Body of pancreas (tissue), 4 donors: ENCODE measurements around the gene FAS. TPM values are rescaled to one million over a fixed set of nuclear protein-coding genes. Genes with fewer than 3 reads are reported as not detected.

ENCODE experiments used
- ATAC-seq: fragments of 150-250 bp; one replicate; pipeline ENCODE4 v1.9.1; 2016
- DNase-seq, 4 donors: peaks; one replicate each; pipeline ENCODE4 v3.0.0-alpha.2; 2019
- H3K27ac ChIP-seq, 4 donors: fragments of 200-600 bp; sonication (generic); 1 replicate in 3 of 4; 2 replicates in 1 of 4; pipeline versions ENCODE4 v1.5.1 to v1.6.1; 2016 to 2019; ENCODE audit warnings: mild to moderate bottlenecking in 1 of 4, mixed read lengths in 1 of 4, moderate library complexity in 1 of 4
- H3K27me3 ChIP-seq, 2 donors: fragments of 200-600 bp; sonication (generic); one replicate each; pipeline ENCODE4 v1.6.0; 2016; ENCODE audit warnings: mild to moderate bottlenecking in 1 of 2
- H3K36me3 ChIP-seq, 2 donors: fragments of 200-600 bp; sonication (generic); replicated peaks in 1 of 2; 2 replicates each; pipeline ENCODE4 v1.5.1; 2016; ENCODE audit warnings: low read depth in 2 of 2; ENCODE audit not compliant: insufficient read depth in 1 of 2
- H3K4me1 ChIP-seq: fragments of 200-600 bp; sonication (generic); one replicate; pipeline ENCODE4 v1.6.0; 2016
- H3K4me3 ChIP-seq, 2 donors: fragments of 200-600 bp; sonication (generic); 1 replicate in 1 of 2; 2 replicates in 1 of 2; pipeline ENCODE4 v1.5.1; 2016 to 2019
- H3K9me3 ChIP-seq, 3 donors: fragments of 200-600 bp; sonication (generic); 1 replicate in 2 of 3; 2 replicates in 1 of 3; pipeline ENCODE4 v1.5.1; 2016
- CTCF ChIP-seq, 7 experiments: fragments of 450-650 bp in 4 of 7; fragments of 200-600 bp in 3 of 7; sonication (generic) in 3 of 7; IDR thresholded peaks; one replicate each; pipeline ENCODE4 v1.5.1; 2016 to 2019; ENCODE audit warnings: antibody characterized with exemption in 7 of 7
- POLR2A ChIP-seq, 3 donors: fragments of 450-650 bp; IDR thresholded peaks; one replicate each; pipeline ENCODE4 v1.6.1; 2016; ENCODE audit warnings: antibody characterized with exemption in 3 of 3, mild to moderate bottlenecking in 2 of 3
- WGBS, 2 donors: methylation state at CpG; one replicate each; pipeline ENCODE4 v1.1.5; 2017; 5-methylcytosine and 5-hydroxymethylcytosine counted together
- intact Hi-C: fragments of 100-400 bp; cut with DNase I; formaldehyde crosslinking; loops from one replicate; pipeline ENCODE4 v1.15.1; 2023
- total RNA-seq, 2 donors: library from RNA; depleted of rRNA; stranded (reverse); fragments of >200 nt; gene quantifications; one replicate each; pipeline ENCODE4 v1.1.0, GENCODE V29; 2016

Gene FAS
- total RNA-seq, 2 donors from 2014 or later = 13.7 to 22.1 TPM

- Histone ChIP-seq H3K27me3 (no peaks in the 10 kb centered on the region), H3K4me3 (no peak overlapping the region), H3K4me1 (peaks cover 8% of the 10 kb centered on the region), H3K9me3 (no peaks in the 10 kb centered on the region), H3K36me3 (no peaks in the 10 kb centered on the region), H3K27ac (no peak overlapping the region)
- WGBS, 2 donors = 83 to 92% methylated on average over 1 of the region's 1 CpG
- ATAC-seq (no peak), DNase-seq (no peak)
- no peak for TF ChIP-seq POLR2A (IDR thresholded peaks at IDR 0.05)
- TF ChIP-seq CTCF (IDR thresholded peaks at IDR 0.05) = no peak
- intact Hi-C loops = no loop called here
These were observed 6.3 kb downstream of the FAS start for GRCh38 chr10:88996927-88997326.

GRCh38 chr10:88999625-89000024 lies 9.0 kb downstream of the FAS start:
- intact Hi-C loops = no loop called here
- no peaks in the 10 kb centered on the region for H3K36me3 ChIP-seq
- H3K4me1 ChIP-seq = peaks cover 16% of the 10 kb centered on the region
- no peaks in the 10 kb centered on the region for H3K27me3 ChIP-seq
- H3K4me3 ChIP-seq = no peak overlapping the region
- ATAC-seq (no peak), DNase-seq (no peak)
- no peak overlapping the region for H3K27ac ChIP-seq
- TF ChIP-seq POLR2A (IDR thresholded peaks at IDR 0.05) = no peak
- TF ChIP-seq CTCF (IDR thresholded peaks at IDR 0.05) = no peak
- WGBS, 2 donors = 87 to 89% methylated on average over 1 of the region's 1 CpG
- no peaks in the 10 kb centered on the region for H3K9me3 ChIP-seq

GRCh38 chr10:89001024-89001728 lies 10.6 kb downstream of the FAS start:
- Histone ChIP-seq H3K36me3 (no peaks in the 10 kb centered on the region), H3K27ac (no peak overlapping the region), H3K4me3 (no peak overlapping the region), H3K27me3 (no peaks in the 10 kb centered on the region), H3K4me1 (peaks cover 16% of the 10 kb centered on the region), H3K9me3 (no peaks in the 10 kb centered on the region)
- WGBS, 2 donors = 75 to 85% methylated on average over 5 of the region's 5 CpGs
- DNase-seq (no peak), ATAC-seq (no peak)
- no peak for TF ChIP-seq POLR2A (IDR thresholded peaks at IDR 0.05)
- TF ChIP-seq CTCF (IDR thresholded peaks at IDR 0.05) = no peak
- intact Hi-C loops = no loop called here

- 78 to 82% methylated on average over 4 of the region's 4 CpGs for WGBS, 2 donors
These were observed 11.1 kb downstream of the FAS start for GRCh38 chr10:89001729-89002072.

More at GRCh38 chr10:89001729-89002072, 11.1 kb downstream of the FAS start:
- Histone ChIP-seq H3K9me3 (no peaks in the 10 kb centered on the region), H3K27me3 (no peaks in the 10 kb centered on the region), H3K4me3 (no peak overlapping the region), H3K4me1 (peaks cover 16% of the 10 kb centered on the region), H3K36me3 (no peaks in the 10 kb centered on the region), H3K27ac (peak overlapping the region in 1 of 4 donors; percentile 50)
- no peak for DNase-seq
- intact Hi-C loops = no loop called here
- TF ChIP-seq POLR2A (IDR thresholded peaks at IDR 0.05) = no peak
- no peak for TF ChIP-seq CTCF (IDR thresholded peaks at IDR 0.05)
- no peak for ATAC-seq
